Thyroid gland (tissue), 4 donors: Measurements from ENCODE around the gene LTBR.

ENCODE experiments used
- POLR2A ChIP-seq, 2 donors: fragments of 450-650 bp; IDR thresholded peaks; one replicate each; pipeline ENCODE4 v1.6.1; 2017; ENCODE audit warnings: antibody characterized with exemption in 2 of 2, mild to moderate bottlenecking in 2 of 2, moderate library complexity in 1 of 2
- TF ChIP-seq, protein P1 (sequence below), 6 experiments: fragments of 200-600 bp in 3 of 6; fragments of 450-650 bp in 3 of 6; sonication (generic) in 3 of 6; IDR thresholded peaks; one replicate each; pipeline ENCODE4 v1.5.1; 2016 to 2019; ENCODE audit warnings: antibody characterized with exemption in 6 of 6, mild to moderate bottlenecking in 2 of 6, inconsistent platforms in 1 of 6, moderate library complexity in 1 of 6

DNA sequence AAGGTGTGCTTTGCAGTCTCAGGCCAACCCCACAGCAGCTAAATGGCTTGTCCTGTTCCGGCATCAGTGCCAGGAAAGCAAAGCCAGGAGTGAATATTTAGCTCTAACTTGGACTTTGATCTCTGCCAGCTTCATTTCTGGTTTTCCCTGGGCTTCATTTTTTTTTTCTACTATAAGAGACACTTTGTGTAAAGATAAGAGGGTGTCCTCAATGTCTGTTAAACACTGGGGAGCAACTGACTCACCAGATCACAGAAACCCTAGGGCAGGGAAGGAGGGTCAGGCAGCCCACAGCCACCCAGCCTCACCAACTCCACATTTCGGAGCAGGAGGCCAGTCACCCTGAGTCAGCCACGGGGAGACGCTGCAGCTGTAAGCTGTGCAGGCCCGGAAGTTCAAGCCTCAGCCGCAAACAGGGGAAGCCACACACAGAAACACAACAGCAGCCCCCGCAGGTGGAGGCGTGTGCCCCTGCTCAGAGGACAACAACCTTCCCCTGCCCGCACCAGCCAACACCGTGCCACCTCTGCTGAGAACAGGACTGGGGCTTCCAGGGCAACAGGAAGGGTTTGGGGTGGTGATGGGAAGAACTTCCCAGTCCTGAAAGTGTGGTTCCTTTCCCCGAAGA, 48.4 kb upstream of the LTBR start:
- TF ChIP-seq, protein P1, sequence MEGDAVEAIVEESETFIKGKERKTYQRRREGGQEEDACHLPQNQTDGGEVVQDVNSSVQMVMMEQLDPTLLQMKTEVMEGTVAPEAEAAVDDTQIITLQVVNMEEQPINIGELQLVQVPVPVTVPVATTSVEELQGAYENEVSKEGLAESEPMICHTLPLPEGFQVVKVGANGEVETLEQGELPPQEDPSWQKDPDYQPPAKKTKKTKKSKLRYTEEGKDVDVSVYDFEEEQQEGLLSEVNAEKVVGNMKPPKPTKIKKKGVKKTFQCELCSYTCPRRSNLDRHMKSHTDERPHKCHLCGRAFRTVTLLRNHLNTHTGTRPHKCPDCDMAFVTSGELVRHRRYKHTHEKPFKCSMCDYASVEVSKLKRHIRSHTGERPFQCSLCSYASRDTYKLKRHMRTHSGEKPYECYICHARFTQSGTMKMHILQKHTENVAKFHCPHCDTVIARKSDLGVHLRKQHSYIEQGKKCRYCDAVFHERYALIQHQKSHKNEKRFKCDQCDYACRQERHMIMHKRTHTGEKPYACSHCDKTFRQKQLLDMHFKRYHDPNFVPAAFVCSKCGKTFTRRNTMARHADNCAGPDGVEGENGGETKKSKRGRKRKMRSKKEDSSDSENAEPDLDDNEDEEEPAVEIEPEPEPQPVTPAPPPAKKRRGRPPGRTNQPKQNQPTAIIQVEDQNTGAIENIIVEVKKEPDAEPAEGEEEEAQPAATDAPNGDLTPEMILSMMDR (IDR thresholded peaks at IDR 0.05) = peak; percentile 9 to 59 (median 48)
- no peak for TF ChIP-seq POLR2A (IDR thresholded peaks at IDR 0.05)
